ENCODE data around the gene JPT2. TPM values are rescaled to one million over a fixed set of nuclear protein-coding genes. Genes with fewer than 3 reads are reported as not detected.
A peak's percentile ranks its signal among the peaks of the same experiment; 100 is the strongest.

Gene JPT2
- total and polyA plus RNA-seq, 2 experiments from 2014 or later, result 43.8 to 139 TPM

DNA sequence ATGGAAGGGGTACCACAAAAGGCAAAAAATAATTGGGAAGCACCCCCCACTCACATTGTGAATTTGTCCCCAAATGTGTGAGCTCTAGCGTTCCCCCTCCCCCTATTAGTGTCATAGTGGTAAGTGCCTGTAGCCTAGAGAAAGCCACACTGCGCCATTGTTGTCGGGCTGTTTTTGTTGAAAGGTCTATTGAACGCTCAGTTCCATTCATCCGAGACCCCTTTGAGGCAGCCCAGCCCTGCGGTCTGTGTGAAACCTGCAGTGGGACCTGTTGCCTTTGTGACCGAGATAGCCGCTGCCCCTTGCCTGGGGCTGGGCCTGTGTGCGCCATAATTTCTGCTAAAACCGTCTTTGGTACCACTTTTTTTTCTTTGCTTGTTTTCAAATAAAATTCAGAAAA lies 3.0 kb downstream of the JPT2 start:
- H3K27ac ChIP-seq (ENCODE audit: low read depth), result no peak overlapping the region; the same call in 1 of the 2 replicates

More for the DNA sequence above, 3.0 kb downstream of the JPT2 start:
- H3K79me2 ChIP-seq (replicated peaks; ENCODE audit: insufficient read depth), result peaks cover 77% of the 10 kb centered on the region
- H3F3A ChIP-seq (replicated peaks; ENCODE audit: low read depth), result peaks cover 9% of the 10 kb centered on the region; the same call in 1 of the 2 replicates
- no peaks in the 10 kb centered on the region for H3K9me3 Mint-ChIP-seq
- H3K4me3 ChIP-seq, result 0 out of 2 replicates have a peak overlapping the region, but pooled peaks have one; percentile 91
- H3K4me3 Mint-ChIP-seq, result peak overlapping the region; percentile 97
- peaks cover 47% of the 10 kb centered on the region for H3K36me3 Mint-ChIP-seq (ENCODE audit: low read depth)
- peaks cover 31% of the 10 kb centered on the region for H3K4me1 ChIP-seq (ENCODE audit: insufficient read depth)
- peaks cover 14% of the 10 kb centered on the region for H3K27me3 Mint-ChIP-seq (ENCODE audit: insufficient read depth, low read depth, poor library complexity)
- H3K27me3 ChIP-seq (ENCODE audit: insufficient read depth), result no peaks in the 10 kb centered on the region
- peak overlapping the region; percentile 86; the same call in 1 of the 2 replicates for H3K4me2 ChIP-seq
- H3K9me2 ChIP-seq (ENCODE audit: insufficient read depth), result no peaks in the 10 kb centered on the region
- H3K27ac Mint-ChIP-seq, result peak overlapping the region; percentile 84
- no peak for DNase-seq (ENCODE audit: low spot score)
- TF ChIP-seq, protein P1, sequence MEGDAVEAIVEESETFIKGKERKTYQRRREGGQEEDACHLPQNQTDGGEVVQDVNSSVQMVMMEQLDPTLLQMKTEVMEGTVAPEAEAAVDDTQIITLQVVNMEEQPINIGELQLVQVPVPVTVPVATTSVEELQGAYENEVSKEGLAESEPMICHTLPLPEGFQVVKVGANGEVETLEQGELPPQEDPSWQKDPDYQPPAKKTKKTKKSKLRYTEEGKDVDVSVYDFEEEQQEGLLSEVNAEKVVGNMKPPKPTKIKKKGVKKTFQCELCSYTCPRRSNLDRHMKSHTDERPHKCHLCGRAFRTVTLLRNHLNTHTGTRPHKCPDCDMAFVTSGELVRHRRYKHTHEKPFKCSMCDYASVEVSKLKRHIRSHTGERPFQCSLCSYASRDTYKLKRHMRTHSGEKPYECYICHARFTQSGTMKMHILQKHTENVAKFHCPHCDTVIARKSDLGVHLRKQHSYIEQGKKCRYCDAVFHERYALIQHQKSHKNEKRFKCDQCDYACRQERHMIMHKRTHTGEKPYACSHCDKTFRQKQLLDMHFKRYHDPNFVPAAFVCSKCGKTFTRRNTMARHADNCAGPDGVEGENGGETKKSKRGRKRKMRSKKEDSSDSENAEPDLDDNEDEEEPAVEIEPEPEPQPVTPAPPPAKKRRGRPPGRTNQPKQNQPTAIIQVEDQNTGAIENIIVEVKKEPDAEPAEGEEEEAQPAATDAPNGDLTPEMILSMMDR (conservative IDR thresholded peaks at IDR 0.05; ENCODE audit: low read depth in 2 of 2), result no peak
- TF ChIP-seq NANOG (IDR thresholded peaks at IDR 0.05; ENCODE audit: borderline replicate concordance) (no peak), JUNB (IDR thresholded peaks at IDR 0.05; ENCODE audit: unreplicated experiment) (no peak), ZNF331 (CRISPR knock-in tag; IDR thresholded peaks at IDR 0.05; ENCODE audit: low read depth) (no peak), POLR2AphosphoS5 (IDR thresholded peaks at IDR 0.05; ENCODE audit: low read depth) (no peak), EZH2 (IDR thresholded peaks at IDR 0.05; ENCODE audit: low read depth, unreplicated experiment) (no peak), STAT1 (IDR thresholded peaks at IDR 0.05; ENCODE audit: unreplicated experiment) (no peak)
- TF ChIP-seq, protein P2, sequence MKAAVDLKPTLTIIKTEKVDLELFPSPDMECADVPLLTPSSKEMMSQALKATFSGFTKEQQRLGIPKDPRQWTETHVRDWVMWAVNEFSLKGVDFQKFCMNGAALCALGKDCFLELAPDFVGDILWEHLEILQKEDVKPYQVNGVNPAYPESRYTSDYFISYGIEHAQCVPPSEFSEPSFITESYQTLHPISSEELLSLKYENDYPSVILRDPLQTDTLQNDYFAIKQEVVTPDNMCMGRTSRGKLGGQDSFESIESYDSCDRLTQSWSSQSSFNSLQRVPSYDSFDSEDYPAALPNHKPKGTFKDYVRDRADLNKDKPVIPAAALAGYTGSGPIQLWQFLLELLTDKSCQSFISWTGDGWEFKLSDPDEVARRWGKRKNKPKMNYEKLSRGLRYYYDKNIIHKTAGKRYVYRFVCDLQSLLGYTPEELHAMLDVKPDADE (IDR thresholded peaks at IDR 0.05), result no peak
- TF ChIP-seq, protein P3, sequence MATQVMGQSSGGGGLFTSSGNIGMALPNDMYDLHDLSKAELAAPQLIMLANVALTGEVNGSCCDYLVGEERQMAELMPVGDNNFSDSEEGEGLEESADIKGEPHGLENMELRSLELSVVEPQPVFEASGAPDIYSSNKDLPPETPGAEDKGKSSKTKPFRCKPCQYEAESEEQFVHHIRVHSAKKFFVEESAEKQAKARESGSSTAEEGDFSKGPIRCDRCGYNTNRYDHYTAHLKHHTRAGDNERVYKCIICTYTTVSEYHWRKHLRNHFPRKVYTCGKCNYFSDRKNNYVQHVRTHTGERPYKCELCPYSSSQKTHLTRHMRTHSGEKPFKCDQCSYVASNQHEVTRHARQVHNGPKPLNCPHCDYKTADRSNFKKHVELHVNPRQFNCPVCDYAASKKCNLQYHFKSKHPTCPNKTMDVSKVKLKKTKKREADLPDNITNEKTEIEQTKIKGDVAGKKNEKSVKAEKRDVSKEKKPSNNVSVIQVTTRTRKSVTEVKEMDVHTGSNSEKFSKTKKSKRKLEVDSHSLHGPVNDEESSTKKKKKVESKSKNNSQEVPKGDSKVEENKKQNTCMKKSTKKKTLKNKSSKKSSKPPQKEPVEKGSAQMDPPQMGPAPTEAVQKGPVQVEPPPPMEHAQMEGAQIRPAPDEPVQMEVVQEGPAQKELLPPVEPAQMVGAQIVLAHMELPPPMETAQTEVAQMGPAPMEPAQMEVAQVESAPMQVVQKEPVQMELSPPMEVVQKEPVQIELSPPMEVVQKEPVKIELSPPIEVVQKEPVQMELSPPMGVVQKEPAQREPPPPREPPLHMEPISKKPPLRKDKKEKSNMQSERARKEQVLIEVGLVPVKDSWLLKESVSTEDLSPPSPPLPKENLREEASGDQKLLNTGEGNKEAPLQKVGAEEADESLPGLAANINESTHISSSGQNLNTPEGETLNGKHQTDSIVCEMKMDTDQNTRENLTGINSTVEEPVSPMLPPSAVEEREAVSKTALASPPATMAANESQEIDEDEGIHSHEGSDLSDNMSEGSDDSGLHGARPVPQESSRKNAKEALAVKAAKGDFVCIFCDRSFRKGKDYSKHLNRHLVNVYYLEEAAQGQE (IDR thresholded peaks at IDR 0.05; ENCODE audit: unreplicated experiment), result no peak
- H3K36me3 ChIP-seq (ENCODE audit: insufficient read depth), result peaks cover 23% of the 10 kb centered on the region; the same call in 1 of the 2 replicates
- H3K4me1 Mint-ChIP-seq, result peaks cover 36% of the 10 kb centered on the region
- peaks cover 78% of the 10 kb centered on the region for H4K20me1 ChIP-seq (replicated peaks; ENCODE audit: insufficient read depth)
- no peak overlapping the region for H2AFZ ChIP-seq
- no peak for ATAC-seq
